Prostate gland (tissue), 2 donors: ENCODE measurements around the gene AFAP1. TPM values are rescaled to one million over a fixed set of nuclear protein-coding genes. Genes with fewer than 3 reads are reported as not detected.

Experiments
- DNase-seq: peaks from one replicate; pipeline ENCODE4 v3.0.0-alpha.2; 2019; ENCODE audit warnings: low spot score
- H3K27ac ChIP-seq, 2 donors: fragments of 200-600 bp; sonication (generic); 2 replicates each; pipeline ENCODE4 v1.5.1; 2017 to 2019
- H3K27me3 ChIP-seq: fragments of 200-600 bp; sonication (generic); replicated peaks from 2 replicates; pipeline ENCODE4 v1.5.1; 2019; ENCODE audit not compliant: insufficient read depth
- H3K36me3 ChIP-seq, 2 donors: fragments of 200-600 bp; sonication (generic); 1 replicate in 1 of 2; 2 replicates in 1 of 2; pipeline versions ENCODE4 v1.5.1 to v1.8.1; 2017 to 2019
- H3K4me1 ChIP-seq: fragments of 200-600 bp; sonication (generic); replicated peaks from 2 replicates; pipeline ENCODE4 v1.5.1; 2019
- H3K4me3 ChIP-seq, 2 donors: fragments of 200-600 bp; sonication (generic); 2 replicates each; pipeline ENCODE4 v1.5.1; 2017 to 2019
- H3K9me3 ChIP-seq: fragments of 200-600 bp; sonication (generic); 2 replicates; pipeline ENCODE4 v1.5.1; 2017
- POLR2A ChIP-seq: fragments of 450-650 bp; IDR thresholded peaks from one replicate; pipeline ENCODE4 v1.6.1; 2016; ENCODE audit warnings: antibody characterized with exemption, mild to moderate bottlenecking
- POLR2AphosphoS5 ChIP-seq: sonication (generic); formaldehyde crosslinking; IDR thresholded peaks from one replicate; pipeline ENCODE4 v1.6.1; 2017; ENCODE audit warnings: antibody characterized with exemption
- WGBS: methylation state at CpG from one replicate; pipeline ENCODE4 v1.1.5; 2018; 5-methylcytosine and 5-hydroxymethylcytosine counted together
- intact Hi-C: fragments of 100-400 bp; cut with DNase I; formaldehyde crosslinking; loops from one replicate; pipeline ENCODE4 v1.14.2; 2022
- total RNA-seq, 2 donors: library from RNA; depleted of rRNA; stranded (reverse); fragments of >200 nt; gene quantifications; one replicate each; pipeline ENCODE4 v1.1.0, GENCODE V29; 2016
- TF ChIP-seq, protein P1 (sequence below), 4 experiments: fragments of 200-600 bp in 2 of 4; fragments of 450-650 bp in 2 of 4; sonication (generic) in 2 of 4; IDR thresholded peaks; 1 replicate in 3 of 4; 2 replicates in 1 of 4; pipeline ENCODE4 v1.5.1; 2016 to 2019; ENCODE audit warnings: antibody characterized with exemption in 4 of 4, mild to moderate bottlenecking in 2 of 4, moderate library complexity in 2 of 4

Gene AFAP1
- total RNA-seq, 2 donors from 2014 or later = 17.5 to 19.8 TPM

DNA sequence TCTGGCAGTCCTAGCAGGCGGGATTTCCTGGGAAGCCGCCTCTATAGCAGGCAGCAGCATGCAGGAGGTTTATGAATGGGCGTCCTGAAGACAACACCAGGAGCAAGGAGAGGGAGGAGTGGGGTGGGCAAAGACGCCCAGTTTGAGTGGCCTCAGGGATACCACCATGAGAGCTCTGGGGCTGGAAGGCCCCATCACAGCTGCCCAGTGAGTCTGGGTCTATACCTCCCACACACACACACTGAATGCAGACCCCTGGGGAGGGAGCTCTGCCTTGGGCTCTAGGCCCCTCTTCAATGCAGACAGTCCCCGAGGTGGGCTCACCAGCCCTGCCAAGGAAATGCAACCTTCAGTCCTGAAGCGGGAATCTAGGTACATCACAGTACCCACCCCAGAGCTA lies 98.6 kb downstream of the AFAP1 start:
- no peak for DNase-seq
- Histone ChIP-seq H3K9me3 (no peaks in the 10 kb centered on the region), H3K4me3 (no peak overlapping the region), H3K36me3 (no peaks in the 10 kb centered on the region), H3K27ac (no peak overlapping the region), H3K4me1 (no peaks in the 10 kb centered on the region), H3K27me3 (no peaks in the 10 kb centered on the region)
- intact Hi-C loops = no loop called here
- no peak for TF ChIP-seq POLR2AphosphoS5
- no peak for TF ChIP-seq POLR2A
- TF ChIP-seq, protein P1, sequence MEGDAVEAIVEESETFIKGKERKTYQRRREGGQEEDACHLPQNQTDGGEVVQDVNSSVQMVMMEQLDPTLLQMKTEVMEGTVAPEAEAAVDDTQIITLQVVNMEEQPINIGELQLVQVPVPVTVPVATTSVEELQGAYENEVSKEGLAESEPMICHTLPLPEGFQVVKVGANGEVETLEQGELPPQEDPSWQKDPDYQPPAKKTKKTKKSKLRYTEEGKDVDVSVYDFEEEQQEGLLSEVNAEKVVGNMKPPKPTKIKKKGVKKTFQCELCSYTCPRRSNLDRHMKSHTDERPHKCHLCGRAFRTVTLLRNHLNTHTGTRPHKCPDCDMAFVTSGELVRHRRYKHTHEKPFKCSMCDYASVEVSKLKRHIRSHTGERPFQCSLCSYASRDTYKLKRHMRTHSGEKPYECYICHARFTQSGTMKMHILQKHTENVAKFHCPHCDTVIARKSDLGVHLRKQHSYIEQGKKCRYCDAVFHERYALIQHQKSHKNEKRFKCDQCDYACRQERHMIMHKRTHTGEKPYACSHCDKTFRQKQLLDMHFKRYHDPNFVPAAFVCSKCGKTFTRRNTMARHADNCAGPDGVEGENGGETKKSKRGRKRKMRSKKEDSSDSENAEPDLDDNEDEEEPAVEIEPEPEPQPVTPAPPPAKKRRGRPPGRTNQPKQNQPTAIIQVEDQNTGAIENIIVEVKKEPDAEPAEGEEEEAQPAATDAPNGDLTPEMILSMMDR (IDR thresholded peaks at IDR 0.05) = no peak
- WGBS = 74% methylated on average over 6 of the region's 6 CpGs

DNA sequence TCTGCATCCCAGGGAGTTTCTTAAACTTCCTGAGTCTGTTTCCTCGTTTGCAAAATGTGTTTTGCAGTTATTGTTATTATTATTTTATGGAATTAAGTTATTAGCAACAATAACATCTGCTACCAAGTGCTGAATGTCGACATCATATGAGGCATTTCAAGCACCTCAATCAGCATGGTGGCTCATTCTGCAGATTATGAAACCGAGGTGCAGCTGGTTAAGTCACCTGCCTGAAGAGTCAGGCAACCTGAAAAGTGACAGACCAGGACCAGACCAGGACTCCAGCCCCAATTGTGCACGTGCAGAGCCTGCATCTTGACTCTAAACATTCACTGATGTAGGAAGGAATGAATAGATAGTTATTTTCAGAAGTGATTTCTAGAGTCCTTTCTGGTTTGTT lies 99.8 kb downstream of the AFAP1 start:
- H3K9me3 ChIP-seq = no peaks in the 10 kb centered on the region
- WGBS = 82% methylated on average over 4 of the region's 4 CpGs
- intact Hi-C loops = no loop called here
- TF ChIP-seq POLR2A (no peak), POLR2AphosphoS5 (no peak)
- TF ChIP-seq, protein P1 (IDR thresholded peaks at IDR 0.05) = no peak
- H3K27me3 ChIP-seq = no peaks in the 10 kb centered on the region
- DNase-seq = no peak
- no peaks in the 10 kb centered on the region for H3K4me1 ChIP-seq
- H3K4me3 ChIP-seq = no peak overlapping the region
- no peak overlapping the region for H3K27ac ChIP-seq
- H3K36me3 ChIP-seq = no peaks in the 10 kb centered on the region

DNA sequence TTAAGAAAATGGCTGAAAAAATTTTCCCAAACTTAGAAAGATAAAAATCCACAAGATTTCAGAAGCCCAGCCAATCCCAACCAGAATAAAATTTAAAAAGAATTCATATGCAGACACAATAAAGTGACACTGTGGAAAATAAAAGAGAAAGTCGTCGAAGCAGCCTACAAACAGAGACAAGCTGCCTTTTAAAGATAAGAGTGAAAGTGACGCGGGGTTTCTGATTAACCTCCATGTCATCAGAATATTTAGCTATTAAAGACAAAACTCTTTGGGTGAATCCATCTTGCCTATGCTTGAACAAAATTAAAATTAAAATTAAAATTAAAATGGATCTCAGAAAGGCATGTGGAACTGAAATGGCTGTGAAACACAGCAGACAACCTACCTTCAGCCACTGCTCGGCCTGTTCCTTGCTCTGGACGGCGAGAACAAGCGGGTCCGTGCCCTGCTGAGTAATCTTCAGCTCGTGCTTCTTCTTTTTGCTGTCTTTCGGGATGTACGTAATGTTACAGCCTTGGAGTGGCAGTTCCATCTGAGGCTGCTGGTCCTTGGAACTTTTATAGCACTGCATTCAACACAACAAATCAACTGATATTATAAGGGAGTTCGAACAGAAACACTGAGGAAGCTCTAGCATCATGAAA lies 101.4 kb downstream of the AFAP1 start:
- Histone ChIP-seq H3K9me3 (no peaks in the 10 kb centered on the region), H3K4me1 (no peaks in the 10 kb centered on the region), H3K27ac (no peak overlapping the region), H3K4me3 (no peak overlapping the region), H3K36me3 (no peaks in the 10 kb centered on the region), H3K27me3 (no peaks in the 10 kb centered on the region)
- TF ChIP-seq POLR2AphosphoS5 = no peak
- 93% methylated on average over 13 of the region's 13 CpGs for WGBS
- intact Hi-C loops = no loop called here
- no peak for DNase-seq

DNA sequence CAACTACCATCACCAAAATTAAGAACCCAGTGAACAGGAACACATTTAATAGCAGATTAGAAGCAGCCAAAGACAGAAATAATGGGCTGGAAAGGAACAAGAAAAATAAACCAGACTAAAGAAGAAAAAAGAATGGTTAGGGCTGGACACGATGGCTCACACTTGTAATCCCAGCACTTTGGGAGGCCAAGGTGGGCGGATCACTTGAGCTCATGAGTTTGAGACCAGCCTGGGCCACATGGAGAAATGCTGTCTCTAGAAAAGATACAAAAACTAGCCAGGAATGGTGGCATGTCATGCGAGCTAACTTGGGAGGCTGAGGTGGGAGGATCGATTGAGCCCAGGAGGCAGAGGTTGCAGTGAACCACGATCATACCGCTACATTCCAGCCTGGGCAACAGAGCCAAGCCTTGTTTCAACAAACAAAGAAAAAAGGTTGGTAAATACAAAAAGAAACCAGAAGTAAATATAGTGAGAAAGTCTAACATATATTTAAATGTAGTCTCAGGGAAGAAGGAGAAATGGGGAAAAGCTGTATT lies 102.0 kb downstream of the AFAP1 start:
- Histone ChIP-seq H3K4me3 (no peak overlapping the region), H3K4me1 (no peaks in the 10 kb centered on the region), H3K36me3 (no peaks in the 10 kb centered on the region), H3K27ac (no peak overlapping the region), H3K27me3 (no peaks in the 10 kb centered on the region), H3K9me3 (no peaks in the 10 kb centered on the region)
- intact Hi-C loops = no loop called here
- TF ChIP-seq POLR2AphosphoS5 (no peak), POLR2A (no peak)
- TF ChIP-seq, protein P1 (IDR thresholded peaks at IDR 0.05) = no peak
- 86% methylated on average over 6 of the region's 6 CpGs for WGBS
- no peak for DNase-seq

DNA sequence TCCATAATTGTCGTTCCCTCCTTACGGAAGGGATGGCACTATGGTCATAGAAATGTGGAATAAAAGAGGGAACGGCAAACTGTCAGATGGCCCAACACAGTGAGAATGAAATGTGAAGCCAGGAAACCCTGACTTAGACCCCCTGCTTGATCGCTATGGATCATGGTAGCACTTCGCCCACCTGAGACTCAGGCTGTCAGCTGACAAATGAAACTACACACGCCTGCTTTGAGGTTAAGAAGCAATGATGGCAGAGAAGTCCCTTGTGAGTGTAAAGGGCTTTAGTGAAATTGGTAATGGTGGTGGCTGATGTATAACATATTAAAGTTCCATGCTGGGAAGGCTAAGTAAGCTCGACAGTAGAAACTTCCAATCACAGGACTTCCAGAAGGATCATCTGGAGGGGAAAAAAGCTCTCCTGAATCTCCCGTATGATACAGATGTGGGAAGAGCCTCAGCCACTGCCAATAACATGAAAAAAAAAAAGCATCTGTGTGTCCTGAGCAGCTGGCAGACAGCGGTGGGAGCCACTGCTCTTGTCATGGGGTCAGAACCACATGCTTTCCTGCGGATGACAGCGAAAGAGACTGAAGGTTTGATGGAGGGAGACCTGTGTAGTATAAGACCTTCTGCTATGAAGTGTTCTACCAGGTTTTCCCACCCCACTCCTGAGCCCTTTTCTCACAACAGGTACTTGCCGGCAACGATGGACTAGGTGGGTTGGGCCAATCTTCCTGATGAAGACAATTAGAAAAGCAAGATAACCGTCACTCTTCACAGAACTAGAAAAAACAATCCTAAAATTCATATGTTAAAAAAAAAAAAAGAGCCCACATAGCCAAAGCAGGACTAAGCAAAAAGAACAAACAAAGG lies 107.6 kb downstream of the AFAP1 start:
- Histone ChIP-seq H3K27ac (no peak overlapping the region), H3K4me3 (no peak overlapping the region), H3K27me3 (no peaks in the 10 kb centered on the region), H3K4me1 (no peaks in the 10 kb centered on the region), H3K9me3 (no peaks in the 10 kb centered on the region), H3K36me3 (no peaks in the 10 kb centered on the region)
- DNase-seq = no peak
- TF ChIP-seq, protein P1 (IDR thresholded peaks at IDR 0.05) = no peak
- TF ChIP-seq POLR2AphosphoS5 (no peak), POLR2A (no peak)
- WGBS = 83% methylated on average over 14 of the region's 14 CpGs
- intact Hi-C loops = no loop called here
